ENCODE data around the gene ZNF776. TPM values are rescaled to one million over a fixed set of nuclear protein-coding genes. Genes with fewer than 3 reads are reported as not detected.
"Not testable (repeated sequence)": the region's sequence is repeated elsewhere in the genome, so short reads cannot be mapped to it uniquely, and the experiment has no call there.

The ZNF776 gene
- total RNA-seq, 4 donors from 2014 or later, result 17.6 to 24.4 (median 22.4) TPM

- H3K9me3 ChIP-seq; intact Hi-C loops (cut with DNase I): not testable (repeated sequence)
Measured at GRCh38 chr19:57738320-57738719, 8.3 kb upstream of the ZNF776 start.

DNA sequence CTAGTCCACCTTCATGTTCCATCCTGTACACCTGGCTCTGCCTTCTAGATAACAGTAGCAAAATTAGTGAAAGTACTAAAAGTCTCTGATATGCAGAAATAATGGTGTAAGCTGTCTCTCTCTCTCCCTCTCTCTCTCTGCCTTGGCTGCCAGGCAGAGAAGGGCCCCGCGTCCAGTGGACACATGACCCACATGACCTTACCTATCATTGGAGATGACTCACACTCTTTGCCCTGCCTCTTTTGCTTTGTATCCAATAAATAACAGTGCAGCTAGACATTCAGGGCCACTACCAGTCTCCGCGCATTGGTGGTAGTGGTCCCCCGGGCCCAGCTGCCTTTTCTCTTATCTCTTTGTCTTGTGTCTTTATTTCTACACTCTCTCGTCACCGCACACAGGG is 7.8 kb upstream of the ZNF776 start:
- H3K27me3 ChIP-seq, result not testable (repeated sequence)

More at GRCh38 chr19:57738320-57738719, 8.3 kb upstream of the ZNF776 start:
- peak; percentile 71 to 73 for DNase-seq
- not testable (repeated sequence) for H3K4me3 ChIP-seq (replicated peaks in 1 of 3); H3K36me3 ChIP-seq; H3K4me1 ChIP-seq; H3K27ac ChIP-seq; H3K27me3 ChIP-seq
- TF ChIP-seq, protein P1, sequence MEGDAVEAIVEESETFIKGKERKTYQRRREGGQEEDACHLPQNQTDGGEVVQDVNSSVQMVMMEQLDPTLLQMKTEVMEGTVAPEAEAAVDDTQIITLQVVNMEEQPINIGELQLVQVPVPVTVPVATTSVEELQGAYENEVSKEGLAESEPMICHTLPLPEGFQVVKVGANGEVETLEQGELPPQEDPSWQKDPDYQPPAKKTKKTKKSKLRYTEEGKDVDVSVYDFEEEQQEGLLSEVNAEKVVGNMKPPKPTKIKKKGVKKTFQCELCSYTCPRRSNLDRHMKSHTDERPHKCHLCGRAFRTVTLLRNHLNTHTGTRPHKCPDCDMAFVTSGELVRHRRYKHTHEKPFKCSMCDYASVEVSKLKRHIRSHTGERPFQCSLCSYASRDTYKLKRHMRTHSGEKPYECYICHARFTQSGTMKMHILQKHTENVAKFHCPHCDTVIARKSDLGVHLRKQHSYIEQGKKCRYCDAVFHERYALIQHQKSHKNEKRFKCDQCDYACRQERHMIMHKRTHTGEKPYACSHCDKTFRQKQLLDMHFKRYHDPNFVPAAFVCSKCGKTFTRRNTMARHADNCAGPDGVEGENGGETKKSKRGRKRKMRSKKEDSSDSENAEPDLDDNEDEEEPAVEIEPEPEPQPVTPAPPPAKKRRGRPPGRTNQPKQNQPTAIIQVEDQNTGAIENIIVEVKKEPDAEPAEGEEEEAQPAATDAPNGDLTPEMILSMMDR (IDR thresholded peaks at IDR 0.05), result peak; percentile 24 to 80 (median 68)
- WGBS, 2 donors, result 1% methylated on average over 10 of the region's 10 CpGs

GRCh38 chr19:57747472-57747807 is 825 bp downstream of the ZNF776 start:
- H3K9me3 ChIP-seq, result no peaks in the 10 kb centered on the region
- peak overlapping the region; percentile 63 to 95 (median 68) for H3K4me3 ChIP-seq (replicated peaks in 1 of 3)
- H3K27ac ChIP-seq, result peak overlapping the region in 2 of 3 donors; percentile 74 to 85
- peaks cover 10 to 20% of the 10 kb centered on the region in 2 donors for H3K36me3 ChIP-seq
- peaks cover 13 to 23% of the 10 kb centered on the region in 2 donors for H3K4me1 ChIP-seq
- no peak for TF ChIP-seq POLR2A (IDR thresholded peaks at IDR 0.05)
- TF ChIP-seq, protein P1 (IDR thresholded peaks at IDR 0.05), result no peak
- DNase-seq, result no peak
- intact Hi-C loops (cut with DNase I), result loop anchor here (10.0 kb wide), 1 partner anchor 147 kb away; no protein-coding TSS in a partner anchor
- 27 to 31% methylated on average over 6 of the region's 6 CpGs for WGBS, 2 donors
- H3K27me3 ChIP-seq, result no peaks in the 10 kb centered on the region

More for the DNA sequence above, 7.8 kb upstream of the ZNF776 start:
- H3K27ac ChIP-seq; DNase-seq; H3K4me1 ChIP-seq; intact Hi-C loops (cut with DNase I); H3K9me3 ChIP-seq; H3K36me3 ChIP-seq; H3K4me3 ChIP-seq (replicated peaks in 1 of 3): not testable (repeated sequence)
- WGBS, 2 donors, result 94% methylated on average over 7 of the region's 7 CpGs

GRCh38 chr19:57748029-57748428 is 1.4 kb downstream of the ZNF776 start:
- Histone ChIP-seq H3K27me3 (no peaks in the 10 kb centered on the region), H3K36me3 (peaks cover 16 to 26% of the 10 kb centered on the region in 2 donors), H3K4me3 (replicated peaks in 1 of 3) (no peak overlapping the region), H3K9me3 (no peaks in the 10 kb centered on the region), H3K27ac (no peak overlapping the region), H3K4me1 (peaks cover 13 to 23% of the 10 kb centered on the region in 2 donors)
- WGBS, 2 donors, result 96% methylated on average over 3 of the region's 3 CpGs
- intact Hi-C loops (cut with DNase I), result loop anchor here (10.0 kb wide), 1 partner anchor 147 kb away; no protein-coding TSS in a partner anchor
- TF ChIP-seq, protein P1 (IDR thresholded peaks at IDR 0.05), result no peak
- TF ChIP-seq POLR2A (IDR thresholded peaks at IDR 0.05), result no peak
- DNase-seq, result no peak

- WGBS, 2 donors, result 94 to 96% methylated on average over 10 of the region's 10 CpGs
- H3K27ac ChIP-seq, result no peak overlapping the region
- H3K4me3 ChIP-seq (replicated peaks in 1 of 3), result no peak overlapping the region
- intact Hi-C loops (cut with DNase I), result no loop called here
- peaks cover 6 to 10% of the 10 kb centered on the region in 2 donors for H3K4me1 ChIP-seq
- DNase-seq, result no peak
- H3K27me3 ChIP-seq, result no peaks in the 10 kb centered on the region
- H3K36me3 ChIP-seq, result peaks cover 57 to 60% of the 10 kb centered on the region in 2 donors
- H3K9me3 ChIP-seq, result no peaks in the 10 kb centered on the region
- TF ChIP-seq, protein P1 (IDR thresholded peaks at IDR 0.05), result no peak
- TF ChIP-seq POLR2A (IDR thresholded peaks at IDR 0.05), result no peak
Measured at GRCh38 chr19:57754091-57754673, 7.6 kb downstream of the ZNF776 start.

Measured in thyroid gland (tissue), 4 donors.